ENCODE results near the gene EYS.

EYS gene

DNA sequence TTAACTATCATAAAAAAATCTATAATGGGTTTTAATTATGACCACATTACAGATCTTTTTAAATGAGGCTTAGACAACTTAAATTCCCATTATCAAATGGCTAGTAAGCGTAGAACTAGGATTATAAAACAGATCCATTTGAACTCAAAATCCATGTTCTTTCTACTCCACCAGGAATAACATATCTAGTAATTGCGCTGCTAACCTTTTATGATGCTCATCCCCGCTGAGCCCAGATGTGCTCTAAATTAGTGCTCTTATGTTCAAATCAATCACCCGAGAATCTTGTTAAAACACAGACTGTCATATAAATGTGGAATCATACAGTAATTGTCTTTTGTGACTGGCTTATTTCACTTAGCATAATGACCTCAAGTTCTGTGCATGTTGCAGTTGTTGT, 1168.3 kb downstream of the EYS start:
- TF ChIP-seq SIN3A (IDR thresholded peaks at IDR 0.05; ENCODE audit: borderline replicate concordance, insufficient read depth, low read length) = no peak
- no peak for TF ChIP-seq POLR2AphosphoS5 (IDR thresholded peaks at IDR 0.05; ENCODE audit: low read depth, low read length)
- no peak for TF ChIP-seq FOXP2 (optimal IDR thresholded peaks at IDR 0.05; ENCODE audit: borderline replicate concordance, extremely low read depth, extremely low read length, insufficient read depth)
- TF ChIP-seq, protein P1, sequence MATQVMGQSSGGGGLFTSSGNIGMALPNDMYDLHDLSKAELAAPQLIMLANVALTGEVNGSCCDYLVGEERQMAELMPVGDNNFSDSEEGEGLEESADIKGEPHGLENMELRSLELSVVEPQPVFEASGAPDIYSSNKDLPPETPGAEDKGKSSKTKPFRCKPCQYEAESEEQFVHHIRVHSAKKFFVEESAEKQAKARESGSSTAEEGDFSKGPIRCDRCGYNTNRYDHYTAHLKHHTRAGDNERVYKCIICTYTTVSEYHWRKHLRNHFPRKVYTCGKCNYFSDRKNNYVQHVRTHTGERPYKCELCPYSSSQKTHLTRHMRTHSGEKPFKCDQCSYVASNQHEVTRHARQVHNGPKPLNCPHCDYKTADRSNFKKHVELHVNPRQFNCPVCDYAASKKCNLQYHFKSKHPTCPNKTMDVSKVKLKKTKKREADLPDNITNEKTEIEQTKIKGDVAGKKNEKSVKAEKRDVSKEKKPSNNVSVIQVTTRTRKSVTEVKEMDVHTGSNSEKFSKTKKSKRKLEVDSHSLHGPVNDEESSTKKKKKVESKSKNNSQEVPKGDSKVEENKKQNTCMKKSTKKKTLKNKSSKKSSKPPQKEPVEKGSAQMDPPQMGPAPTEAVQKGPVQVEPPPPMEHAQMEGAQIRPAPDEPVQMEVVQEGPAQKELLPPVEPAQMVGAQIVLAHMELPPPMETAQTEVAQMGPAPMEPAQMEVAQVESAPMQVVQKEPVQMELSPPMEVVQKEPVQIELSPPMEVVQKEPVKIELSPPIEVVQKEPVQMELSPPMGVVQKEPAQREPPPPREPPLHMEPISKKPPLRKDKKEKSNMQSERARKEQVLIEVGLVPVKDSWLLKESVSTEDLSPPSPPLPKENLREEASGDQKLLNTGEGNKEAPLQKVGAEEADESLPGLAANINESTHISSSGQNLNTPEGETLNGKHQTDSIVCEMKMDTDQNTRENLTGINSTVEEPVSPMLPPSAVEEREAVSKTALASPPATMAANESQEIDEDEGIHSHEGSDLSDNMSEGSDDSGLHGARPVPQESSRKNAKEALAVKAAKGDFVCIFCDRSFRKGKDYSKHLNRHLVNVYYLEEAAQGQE (IDR thresholded peaks at IDR 0.05; ENCODE audit: insufficient read depth in 1 of 2, low read depth in 2 of 2, low read length in 2 of 2) = no peak
- no peak for TF ChIP-seq TAF1 (IDR thresholded peaks at IDR 0.05; ENCODE audit: borderline replicate concordance, insufficient read depth, low read length)

DNA sequence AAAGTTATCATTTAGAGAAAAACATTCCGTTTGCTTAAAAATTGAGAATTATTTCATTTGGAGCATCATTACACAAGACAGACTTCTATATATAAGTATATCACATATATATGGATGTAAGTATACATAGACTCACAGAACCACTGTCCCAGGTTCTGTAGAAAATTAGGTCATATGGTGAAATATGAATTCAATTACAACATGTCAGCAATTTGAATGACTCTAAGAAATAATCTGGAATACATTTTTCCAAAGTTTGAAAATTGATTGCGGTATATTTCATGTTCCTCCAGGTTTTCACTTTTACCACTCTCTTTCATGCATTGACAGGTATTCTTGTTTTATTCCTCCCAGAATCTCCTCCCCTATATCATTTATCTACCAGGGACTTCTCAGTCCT, 1179.1 kb downstream of the EYS start:
- TF ChIP-seq TAF1 (IDR thresholded peaks at IDR 0.05; ENCODE audit: borderline replicate concordance, insufficient read depth, low read length) = no peak
- no peak for TF ChIP-seq SIN3A (IDR thresholded peaks at IDR 0.05; ENCODE audit: borderline replicate concordance, insufficient read depth, low read length)
- no peak for TF ChIP-seq POLR2AphosphoS5 (IDR thresholded peaks at IDR 0.05; ENCODE audit: low read depth, low read length)
- TF ChIP-seq, protein P1 (IDR thresholded peaks at IDR 0.05; ENCODE audit: insufficient read depth in 1 of 2, low read depth in 2 of 2, low read length in 2 of 2) = no peak
- no peak for TF ChIP-seq FOXP2 (optimal IDR thresholded peaks at IDR 0.05; ENCODE audit: borderline replicate concordance, extremely low read depth, extremely low read length, insufficient read depth)

DNA sequence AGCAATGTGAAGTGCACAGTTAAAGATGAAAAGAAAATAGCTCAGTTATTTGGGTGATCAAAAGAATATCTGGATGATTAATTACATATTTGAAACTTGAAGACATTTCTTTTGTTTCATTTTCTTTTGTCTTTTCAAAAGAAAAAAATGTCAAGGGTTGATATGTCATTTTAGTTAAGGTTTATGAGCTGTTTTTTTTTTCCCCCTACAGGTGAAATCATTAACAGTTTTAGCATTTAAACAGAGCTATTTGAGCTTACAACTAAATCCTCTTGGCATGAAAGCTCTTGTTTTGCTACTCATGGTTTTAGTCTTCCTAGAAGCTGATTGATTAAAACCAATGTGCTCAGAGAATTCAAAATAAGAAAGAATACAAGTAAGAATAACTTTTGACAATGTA, 1184.2 kb downstream of the EYS start:
- TF ChIP-seq FOXP2 (optimal IDR thresholded peaks at IDR 0.05; ENCODE audit: borderline replicate concordance, extremely low read depth, extremely low read length, insufficient read depth) (no peak), TAF1 (IDR thresholded peaks at IDR 0.05; ENCODE audit: borderline replicate concordance, insufficient read depth, low read length) (no peak), SIN3A (IDR thresholded peaks at IDR 0.05; ENCODE audit: borderline replicate concordance, insufficient read depth, low read length) (no peak), POLR2AphosphoS5 (IDR thresholded peaks at IDR 0.05; ENCODE audit: low read depth, low read length) (no peak)
- TF ChIP-seq, protein P1 (IDR thresholded peaks at IDR 0.05; ENCODE audit: insufficient read depth in 1 of 2, low read depth in 2 of 2, low read length in 2 of 2) = no peak

DNA sequence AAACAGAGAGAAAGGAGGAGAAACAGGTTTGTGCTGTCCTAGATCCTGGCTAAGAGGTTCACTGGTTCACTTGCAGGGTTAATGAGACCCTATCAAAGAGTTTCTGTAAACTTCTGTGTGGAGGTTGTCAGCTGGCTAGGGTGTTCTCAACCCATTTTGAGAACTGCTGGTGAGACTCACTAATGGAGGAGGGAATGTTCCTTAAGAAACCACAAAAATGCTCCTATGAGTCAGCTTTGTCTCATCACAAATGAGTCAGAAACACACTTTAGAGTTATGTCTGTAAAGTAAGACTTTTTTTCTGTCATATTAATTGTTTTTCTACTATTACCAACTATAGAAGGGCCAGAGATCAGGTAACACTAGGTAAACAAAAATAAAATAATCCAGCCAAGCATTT, 1187.0 kb downstream of the EYS start:
- TF ChIP-seq TAF1 (IDR thresholded peaks at IDR 0.05; ENCODE audit: borderline replicate concordance, insufficient read depth, low read length) (no peak), POLR2AphosphoS5 (IDR thresholded peaks at IDR 0.05; ENCODE audit: low read depth, low read length) (no peak), SIN3A (IDR thresholded peaks at IDR 0.05; ENCODE audit: borderline replicate concordance, insufficient read depth, low read length) (no peak), FOXP2 (optimal IDR thresholded peaks at IDR 0.05; ENCODE audit: borderline replicate concordance, extremely low read depth, extremely low read length, insufficient read depth) (no peak)
- TF ChIP-seq, protein P1 (IDR thresholded peaks at IDR 0.05; ENCODE audit: insufficient read depth in 1 of 2, low read depth in 2 of 2, low read length in 2 of 2) = no peak

DNA sequence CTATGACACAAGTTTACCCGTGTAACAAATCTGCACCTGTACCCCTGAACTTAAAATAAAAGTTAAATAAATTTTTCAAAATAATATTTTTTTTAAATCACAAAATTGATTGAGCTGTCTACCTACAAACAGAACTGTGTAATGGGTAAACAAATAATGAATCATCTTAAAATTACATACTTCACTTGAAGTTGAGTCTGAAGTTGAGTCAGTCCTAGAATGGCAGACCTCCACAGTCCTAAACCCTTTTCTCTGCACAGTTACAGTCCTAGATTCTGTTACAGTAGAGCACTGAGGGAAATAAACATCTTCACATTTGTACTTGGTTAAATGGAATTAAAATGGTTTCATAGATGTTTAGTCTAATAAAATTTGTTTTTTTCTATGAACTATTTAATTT, 1190.6 kb downstream of the EYS start:
- TF ChIP-seq SIN3A (IDR thresholded peaks at IDR 0.05; ENCODE audit: borderline replicate concordance, insufficient read depth, low read length) (no peak), POLR2AphosphoS5 (IDR thresholded peaks at IDR 0.05; ENCODE audit: low read depth, low read length) (no peak), FOXP2 (optimal IDR thresholded peaks at IDR 0.05; ENCODE audit: borderline replicate concordance, extremely low read depth, extremely low read length, insufficient read depth) (no peak), TAF1 (IDR thresholded peaks at IDR 0.05; ENCODE audit: borderline replicate concordance, insufficient read depth, low read length) (no peak)
- TF ChIP-seq, protein P1 (IDR thresholded peaks at IDR 0.05; ENCODE audit: insufficient read depth in 1 of 2, low read depth in 2 of 2, low read length in 2 of 2) = no peak
